GM19324 (cell line): ENCODE results near the gene SETDB1.

Experiments used
- ATAC-seq: cut with Tn5 transposase; IDR thresholded peaks from one replicate; pipeline ENCODE4 v1.9.1; 2021; ENCODE audit warnings: mild to moderate bottlenecking, moderate library complexity; ENCODE audit not compliant: unreplicated experiment, low FRiP score

The SETDB1 gene

GRCh38 chr1:150973836-150974579 lies 47.8 kb downstream of the SETDB1 start:
- peak; percentile 55 for ATAC-seq

- ATAC-seq: peak; percentile 46
Observed at GRCh38 chr1:150974580-150975478, 48.7 kb downstream of the SETDB1 start, which contains the start of gene CERS2. Gene CERS2 (minus strand): TSS chr1:150974835. CDS start chr1:150969090, 5,745 bp downstream.

- ATAC-seq: no peak
Observed at GRCh38 chr1:150976401-150976821, 50.2 kb downstream of the SETDB1 start.

- no peak for ATAC-seq
Observed at GRCh38 chr1:150976879-150977694, 50.9 kb downstream of the SETDB1 start.

- ATAC-seq: no peak
Observed at GRCh38 chr1:150979092-150980056, 53.2 kb downstream of the SETDB1 start.

GRCh38 chr1:150981177-150981804 lies 55.1 kb downstream of the SETDB1 start:
- ATAC-seq: no peak

- ATAC-seq: no peak
Observed at GRCh38 chr1:150981805-150982712, 55.9 kb downstream of the SETDB1 start, which contains the start of gene ANXA9. Gene ANXA9 (plus strand): TSS chr1:150982292. CDS start chr1:150983106, 814 bp downstream.

GRCh38 chr1:150985179-150985825 lies 59.1 kb downstream of the SETDB1 start:
- ATAC-seq: no peak

- no peak for ATAC-seq
Observed at GRCh38 chr1:150987924-150988323, 61.8 kb downstream of the SETDB1 start.

- ATAC-seq: no peak
Observed at GRCh38 chr1:150992626-150993025, 66.5 kb downstream of the SETDB1 start.

- ATAC-seq: no peak
Observed at GRCh38 chr1:150994248-150994647, 68.1 kb downstream of the SETDB1 start.

- no peak for ATAC-seq
Observed at GRCh38 chr1:150995460-150995859, 69.3 kb downstream of the SETDB1 start.

- ATAC-seq: no peak
Observed at GRCh38 chr1:150995896-150996295, 69.7 kb downstream of the SETDB1 start.

- ATAC-seq: no peak
Observed at GRCh38 chr1:150997126-150997872, 71.1 kb downstream of the SETDB1 start.

- ATAC-seq: no peak
Observed at GRCh38 chr1:150997949-150998348, 71.8 kb downstream of the SETDB1 start.

GRCh38 chr1:150999051-150999674 lies 73.0 kb downstream of the SETDB1 start:
- no peak for ATAC-seq
